Stimulated activated naive CD4-positive, alpha-beta T cell treated with Interleukin-2 at 50 U/mL for 16 hours (primary cell): Measurements from ENCODE around the gene KIF5B.
"Not testable (repeated sequence)": the region's sequence is repeated elsewhere in the genome, so short reads cannot be mapped to it uniquely, and the experiment has no call there.

ENCODE experiments used
- DNase-seq: peaks from one replicate; lab custom pipeline; 2025; lab: John Stamatoyannopoulos, UW

Gene KIF5B

GRCh38 chr10:32059472-32059871 is 3.2 kb upstream of the KIF5B start:
- no peak for DNase-seq

GRCh38 chr10:32057036-32057372 is 779 bp upstream of the KIF5B start:
- DNase-seq = no peak

GRCh38 chr10:32055478-32056135 is 618 bp downstream of the KIF5B start:
- DNase-seq = peak; percentile 49

GRCh38 chr10:32054094-32054493 is 2.1 kb downstream of the KIF5B start:
- DNase-seq = no peak

- not testable (repeated sequence) for DNase-seq
These were observed 2.8 kb downstream of the KIF5B start for GRCh38 chr10:32053392-32053791.

GRCh38 chr10:32051926-32052325 is 4.3 kb downstream of the KIF5B start:
- no peak for DNase-seq

- DNase-seq = no peak
These were observed 6.0 kb downstream of the KIF5B start for GRCh38 chr10:32050177-32050576.

- no peak for DNase-seq
These were observed 7.1 kb downstream of the KIF5B start for GRCh38 chr10:32049113-32049512.

GRCh38 chr10:32048282-32048681 is 7.9 kb downstream of the KIF5B start:
- no peak for DNase-seq

- no peak for DNase-seq
These were observed 8.3 kb downstream of the KIF5B start for GRCh38 chr10:32047881-32048280.

- no peak for DNase-seq
These were observed 10.1 kb downstream of the KIF5B start for GRCh38 chr10:32046151-32046550.

- DNase-seq = not testable (repeated sequence)
These were observed 13.5 kb downstream of the KIF5B start for GRCh38 chr10:32042730-32043129.

GRCh38 chr10:32041290-32042028 is 14.8 kb downstream of the KIF5B start:
- DNase-seq = no peak

GRCh38 chr10:32039734-32040133 is 16.5 kb downstream of the KIF5B start:
- DNase-seq = no peak

- no peak for DNase-seq
These were observed 17.4 kb downstream of the KIF5B start for GRCh38 chr10:32038777-32039176.

- no peak for DNase-seq
These were observed 19.3 kb downstream of the KIF5B start for GRCh38 chr10:32036922-32037321.

- no peak for DNase-seq
These were observed 21.2 kb downstream of the KIF5B start for GRCh38 chr10:32035038-32035437.

- DNase-seq = no peak
These were observed 23.1 kb downstream of the KIF5B start for GRCh38 chr10:32033171-32033570.

GRCh38 chr10:32031920-32032319 is 24.3 kb downstream of the KIF5B start:
- DNase-seq = no peak

GRCh38 chr10:32031424-32031823 is 24.8 kb downstream of the KIF5B start:
- no peak for DNase-seq

- DNase-seq = no peak
These were observed 27.5 kb downstream of the KIF5B start for GRCh38 chr10:32028710-32029109.

- no peak for DNase-seq
These were observed 33.0 kb downstream of the KIF5B start for GRCh38 chr10:32023264-32023663.

- no peak for DNase-seq
These were observed 39.2 kb downstream of the KIF5B start for GRCh38 chr10:32017044-32017443.

- DNase-seq = no peak
These were observed 40.8 kb downstream of the KIF5B start for GRCh38 chr10:32015386-32015785.
